Measurements from ENCODE around the gene SSBP2. TPM values are rescaled to one million over a fixed set of nuclear protein-coding genes. Genes with fewer than 3 reads are reported as not detected.

The SSBP2 gene
- total RNA-seq = 30.8 and 44.4 TPM in 2 replicates
- polyA plus RNA-seq = 47.5 and 63.1 TPM in 2 replicates
- 33.1 and 46.6 TPM in 2 replicates for polyA plus RNA-seq (2012)
- polyA minus RNA-seq (ENCODE audit: low replicate concordance) = 40.9 and 75.2 TPM in 2 replicates

GRCh38 chr5:81751009-81751835, at the start of gene SSBP2:
Gene SSBP2, minus strand, starts transcription at chr5:81751097. Its CDS starts 55 bp downstream, at chr5:81751042.
- peaks cover 8% of the 10 kb centered on the region for H3K4me1 ChIP-seq (ENCODE audit: control insufficient read depth, extremely low read depth, insufficient read depth, low read length)
- peak within 1 kb of the TSS; percentile 95 for H3K27ac ChIP-seq (ENCODE audit: insufficient read depth, low read length)
- peak within 1 kb of the TSS; percentile 84 for H3K4me2 ChIP-seq (ENCODE audit: extremely low read depth, insufficient read depth, low read length)

GRCh38 chr5:81795666-81796065, 44.8 kb upstream of the SSBP2 start:
- TF ChIP-seq EZH2 (IDR thresholded peaks at IDR 0.05; ENCODE audit: low read length, missing control alignments) (no peak), CTCF (conservative IDR thresholded peaks at IDR 0.05 in 1 of 2, IDR thresholded peaks at IDR 0.05 in 1 of 2; ENCODE audit: low read depth in 1 of 2, low read length in 2 of 2) (no peak)
- no peak overlapping the region for H2AFZ ChIP-seq (ENCODE audit: low read length)
- no peak overlapping the region for H3K27ac ChIP-seq (ENCODE audit: insufficient read depth, low read length)
- H3K9ac ChIP-seq (ENCODE audit: insufficient read depth, low read length) = no peak overlapping the region
- H3K4me1 ChIP-seq (ENCODE audit: control insufficient read depth, extremely low read depth, insufficient read depth, low read length) = no peaks in the 10 kb centered on the region
- H3K79me2 ChIP-seq (ENCODE audit: control insufficient read depth, insufficient read depth, low read length) = no peaks in the 10 kb centered on the region
- DNase-seq (ENCODE audit: low read depth in 2 of 2) = no peak
- H3K4me3 ChIP-seq (replicated peaks in 1 of 4; ENCODE audit: control extremely low read depth in 1 of 4, insufficient read depth in 1 of 4, low read depth in 3 of 4, low read length in 4 of 4) = no peak overlapping the region
- H3K4me2 ChIP-seq (ENCODE audit: extremely low read depth, insufficient read depth, low read length) = no peak overlapping the region
- no peaks in the 10 kb centered on the region for H3K36me3 ChIP-seq (ENCODE audit: control insufficient read depth, insufficient read depth, low read length)
- no peaks in the 10 kb centered on the region for H3K27me3 ChIP-seq (ENCODE audit: control insufficient read depth, insufficient read depth, low read length)
- no peaks in the 10 kb centered on the region for H4K20me1 ChIP-seq (ENCODE audit: control insufficient read depth, extremely low read depth, insufficient read depth, low read length)
- no peaks in the 10 kb centered on the region for H3K9me3 ChIP-seq (ENCODE audit: control insufficient read depth, insufficient read depth, low read depth, low read length)

More at GRCh38 chr5:81751009-81751835, at the start of gene SSBP2:
- peak; percentile 99 for DNase-seq (ENCODE audit: low read depth in 2 of 2)
- no peak for TF ChIP-seq EZH2 (IDR thresholded peaks at IDR 0.05; ENCODE audit: low read length, missing control alignments)
- no peak for TF ChIP-seq CTCF (conservative IDR thresholded peaks at IDR 0.05 in 1 of 2, IDR thresholded peaks at IDR 0.05 in 1 of 2; ENCODE audit: low read depth in 1 of 2, low read length in 2 of 2)
- peaks cover 28% of the 10 kb centered on the region for H3K79me2 ChIP-seq (ENCODE audit: control insufficient read depth, insufficient read depth, low read length)
- no peaks in the 10 kb centered on the region for H3K27me3 ChIP-seq (ENCODE audit: control insufficient read depth, insufficient read depth, low read length)
- H3K4me3 ChIP-seq (replicated peaks in 1 of 4; ENCODE audit: control extremely low read depth in 1 of 4, insufficient read depth in 1 of 4, low read depth in 3 of 4, low read length in 4 of 4) = peak within 1 kb of the TSS; percentile 47 to 91 (median 68)
- H4K20me1 ChIP-seq (ENCODE audit: control insufficient read depth, extremely low read depth, insufficient read depth, low read length) = peaks cover 2% of the 10 kb centered on the region
- no peaks in the 10 kb centered on the region for H3K36me3 ChIP-seq (ENCODE audit: control insufficient read depth, insufficient read depth, low read length)
- H3K9me3 ChIP-seq (ENCODE audit: control insufficient read depth, insufficient read depth, low read depth, low read length) = no peaks in the 10 kb centered on the region
- H2AFZ ChIP-seq (ENCODE audit: low read length) = peak within 1 kb of the TSS; percentile 63
- H3K9ac ChIP-seq (ENCODE audit: insufficient read depth, low read length) = peak within 1 kb of the TSS; percentile 86

DNA sequence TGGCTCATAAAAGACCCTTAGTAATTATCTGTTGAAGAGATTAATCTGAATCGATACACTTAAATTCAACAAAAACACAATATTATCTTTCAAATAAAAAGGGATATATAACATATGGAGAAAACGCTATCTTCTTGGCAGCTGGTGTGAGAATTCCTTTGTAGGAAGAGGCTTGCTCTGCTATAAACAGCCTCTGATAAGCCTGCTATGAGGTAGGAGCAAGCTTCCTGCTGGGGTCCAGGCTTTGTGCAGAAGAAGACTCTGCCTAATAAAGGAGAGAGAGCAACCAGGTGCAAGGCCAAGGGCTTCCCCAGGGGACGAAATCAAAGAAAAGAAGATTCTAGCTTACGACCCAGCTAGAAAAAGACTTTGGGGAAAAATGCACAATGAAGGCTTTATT, 43.3 kb upstream of the SSBP2 start:
- TF ChIP-seq EZH2 (IDR thresholded peaks at IDR 0.05; ENCODE audit: low read length, missing control alignments) (no peak), CTCF (conservative IDR thresholded peaks at IDR 0.05 in 1 of 2, IDR thresholded peaks at IDR 0.05 in 1 of 2; ENCODE audit: low read depth in 1 of 2, low read length in 2 of 2) (no peak)
- no peaks in the 10 kb centered on the region for H3K4me1 ChIP-seq (ENCODE audit: control insufficient read depth, extremely low read depth, insufficient read depth, low read length)
- H3K36me3 ChIP-seq (ENCODE audit: control insufficient read depth, insufficient read depth, low read length) = no peaks in the 10 kb centered on the region
- no peak overlapping the region for H3K4me2 ChIP-seq (ENCODE audit: extremely low read depth, insufficient read depth, low read length)
- H4K20me1 ChIP-seq (ENCODE audit: control insufficient read depth, extremely low read depth, insufficient read depth, low read length) = no peaks in the 10 kb centered on the region
- H2AFZ ChIP-seq (ENCODE audit: low read length) = no peak overlapping the region
- H3K9me3 ChIP-seq (ENCODE audit: control insufficient read depth, insufficient read depth, low read depth, low read length) = no peaks in the 10 kb centered on the region
- no peaks in the 10 kb centered on the region for H3K27me3 ChIP-seq (ENCODE audit: control insufficient read depth, insufficient read depth, low read length)
- no peaks in the 10 kb centered on the region for H3K79me2 ChIP-seq (ENCODE audit: control insufficient read depth, insufficient read depth, low read length)
- H3K27ac ChIP-seq (ENCODE audit: insufficient read depth, low read length) = no peak overlapping the region
- no peak for DNase-seq (ENCODE audit: low read depth in 2 of 2)
- no peak overlapping the region for H3K9ac ChIP-seq (ENCODE audit: insufficient read depth, low read length)
- no peak overlapping the region for H3K4me3 ChIP-seq (replicated peaks in 1 of 4; ENCODE audit: control extremely low read depth in 1 of 4, insufficient read depth in 1 of 4, low read depth in 3 of 4, low read length in 4 of 4)
